SJCRH30 (cell line): Measurements from ENCODE around the gene ADAM15. TPM values are rescaled to one million over a fixed set of nuclear protein-coding genes. Genes with fewer than 3 reads are reported as not detected.

Experiments
- DNase-seq, 2 experiments: peaks; one replicate each; pipeline ENCODE4 v3.0.0-alpha.2; 2015 to 2020
- H3K27ac ChIP-seq: fragments of 250-450 bp; sonication (Bioruptor Pico); 2 replicates; pipeline ENCODE4 v1.5.1; 2020; ENCODE audit warnings: mild to moderate bottlenecking, moderate library complexity
- H3K27me3 ChIP-seq: fragments of 250-450 bp; sonication (Bioruptor Pico); 2 replicates; pipeline ENCODE4 v1.5.1; 2020; ENCODE audit warnings: mild to moderate bottlenecking, moderate library complexity
- H3K36me3 ChIP-seq: fragments of 250-450 bp; sonication (Bioruptor Pico); 2 replicates; pipeline ENCODE4 v1.5.1; 2020; ENCODE audit warnings: mild to moderate bottlenecking, moderate library complexity
- H3K4me1 ChIP-seq: fragments of 250-450 bp; sonication (Bioruptor Pico); 2 replicates; pipeline ENCODE4 v1.5.1; 2020; ENCODE audit warnings: mild to moderate bottlenecking, moderate library complexity
- H3K4me3 ChIP-seq: fragments of 250-450 bp; sonication (Bioruptor Pico); 2 replicates; pipeline ENCODE4 v1.5.1; 2020; ENCODE audit warnings: mild to moderate bottlenecking, moderate library complexity
- H3K9me3 ChIP-seq: fragments of 250-450 bp; sonication (Bioruptor Pico); replicated peaks from 2 replicates; pipeline ENCODE4 v1.5.1; 2020; ENCODE audit warnings: mild to moderate bottlenecking, moderate library complexity
- total RNA-seq: library from RNA; depleted of rRNA; stranded (reverse); fragments of >200 nt; shearing (Covaris generic); gene quantifications from 2 replicates; pipeline ENCODE4 v1.2.3, GENCODE V29; 2014; rRNA removed

Gene ADAM15
- total RNA-seq, 1 experiment from 2014 or later = 16.9 TPM

- 0 out of 2 replicates have a peak, but pooled peaks cover 2% of the 10 kb centered on the region for H3K4me1 ChIP-seq
- H3K27ac ChIP-seq = no peak overlapping the region
- H3K27me3 ChIP-seq = no peaks in the 10 kb centered on the region; the same call in none of the 2 replicates
- no peak for DNase-seq
- no peaks in the 10 kb centered on the region for H3K36me3 ChIP-seq
- H3K4me3 ChIP-seq = no peak overlapping the region
- H3K9me3 ChIP-seq = no peaks in the 10 kb centered on the region
These were observed 54.5 kb downstream of the ADAM15 start for GRCh38 chr1:155105604-155106011.

- Histone ChIP-seq H3K9me3 (no peaks in the 10 kb centered on the region), H3K36me3 (no peaks in the 10 kb centered on the region), H3K4me1 (0 out of 2 replicates have a peak, but pooled peaks cover 2% of the 10 kb centered on the region), H3K27me3 (no peaks in the 10 kb centered on the region; the same call in none of the 2 replicates), H3K4me3 (no peak overlapping the region), H3K27ac (no peak overlapping the region)
- DNase-seq = no peak
These were observed 55.7 kb downstream of the ADAM15 start for GRCh38 chr1:155106862-155107261.

DNA sequence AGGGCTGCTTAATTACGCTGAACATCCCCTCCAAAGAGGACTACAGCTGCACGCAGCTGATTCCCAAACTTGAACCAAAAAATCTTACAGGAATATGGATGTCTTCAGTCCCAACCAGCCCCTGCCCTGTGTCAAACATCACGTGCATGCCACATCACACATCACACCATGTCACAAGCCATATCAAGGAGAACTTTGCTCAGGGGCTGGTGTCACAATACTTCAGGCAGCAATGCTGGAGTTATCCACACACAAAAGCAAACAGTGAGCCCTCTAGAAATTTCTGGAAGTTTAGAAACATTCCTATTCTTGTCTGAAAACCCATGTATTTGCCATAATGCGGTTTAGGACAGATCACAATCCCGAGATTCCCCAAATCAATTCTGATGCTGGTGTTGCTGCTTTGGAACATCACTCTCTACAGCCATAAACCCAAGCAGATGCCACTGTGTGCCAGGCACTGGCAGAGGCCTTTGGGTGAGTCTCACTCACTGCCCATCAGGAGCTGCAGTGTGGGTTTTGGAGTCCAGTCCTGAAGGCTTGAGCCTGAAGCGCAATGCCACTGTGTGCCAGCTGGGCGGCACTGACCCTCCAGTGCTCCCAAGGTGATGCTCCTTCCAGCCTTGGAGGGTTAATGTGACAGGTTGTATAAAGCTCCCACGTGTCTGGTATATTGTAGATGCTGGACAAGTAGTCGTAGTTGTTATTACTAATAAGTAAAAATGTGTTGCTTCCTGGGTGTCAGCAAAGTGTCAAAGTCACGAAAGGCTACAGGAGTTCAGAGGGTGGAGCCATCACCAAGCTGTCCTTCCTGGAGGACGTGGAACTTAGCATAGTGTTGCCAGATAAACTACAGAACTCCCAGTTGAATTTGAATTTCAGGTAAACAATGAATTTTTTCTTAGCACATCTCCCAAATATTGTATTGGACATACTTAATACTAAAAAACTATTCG, 56.5 kb downstream of the ADAM15 start:
- Histone ChIP-seq H3K4me1 (peaks cover 7% of the 10 kb centered on the region; the same call in 1 of the 2 replicates), H3K36me3 (no peaks in the 10 kb centered on the region), H3K27ac (no peak overlapping the region), H3K27me3 (no peaks in the 10 kb centered on the region; the same call in none of the 2 replicates), H3K4me3 (no peak overlapping the region), H3K9me3 (no peaks in the 10 kb centered on the region)
- no peak for DNase-seq

DNA sequence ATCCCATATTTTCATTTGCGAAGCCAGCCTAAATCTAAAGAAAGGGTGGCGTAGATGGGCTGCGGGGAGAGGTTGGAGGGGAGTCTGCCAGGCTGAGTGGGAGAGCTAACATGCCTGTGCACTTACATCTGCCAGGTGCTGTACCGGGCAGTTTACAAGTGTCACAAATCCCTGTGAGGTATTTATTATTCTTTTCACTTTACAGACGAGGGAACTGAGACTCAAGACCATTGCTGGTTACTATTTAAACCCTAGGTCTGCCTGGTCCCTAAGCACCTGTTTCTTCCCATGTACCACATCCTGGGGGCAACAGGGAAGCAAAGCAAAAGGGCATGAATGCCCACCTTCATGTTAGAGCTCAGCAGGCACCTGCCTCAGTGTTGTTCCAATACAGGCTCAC, 57.2 kb downstream of the ADAM15 start:
- H3K9me3 ChIP-seq = no peaks in the 10 kb centered on the region
- H3K4me1 ChIP-seq = peaks cover 12% of the 10 kb centered on the region
- H3K27ac ChIP-seq = no peak overlapping the region
- no peaks in the 10 kb centered on the region for H3K36me3 ChIP-seq
- DNase-seq = no peak
- no peak overlapping the region for H3K4me3 ChIP-seq
- no peaks in the 10 kb centered on the region; the same call in none of the 2 replicates for H3K27me3 ChIP-seq

- Histone ChIP-seq H3K36me3 (no peaks in the 10 kb centered on the region), H3K9me3 (no peaks in the 10 kb centered on the region), H3K27ac (no peak overlapping the region), H3K27me3 (no peaks in the 10 kb centered on the region; the same call in none of the 2 replicates), H3K4me1 (peaks cover 20% of the 10 kb centered on the region), H3K4me3 (no peak overlapping the region)
- no peak for DNase-seq
These were observed 59.3 kb downstream of the ADAM15 start for GRCh38 chr1:155110381-155110780.

- H3K4me3 ChIP-seq = no peak overlapping the region
- no peaks in the 10 kb centered on the region; the same call in none of the 2 replicates for H3K27me3 ChIP-seq
- no peaks in the 10 kb centered on the region for H3K9me3 ChIP-seq
- DNase-seq = no peak
- peaks cover 20% of the 10 kb centered on the region for H3K4me1 ChIP-seq
- H3K36me3 ChIP-seq = no peaks in the 10 kb centered on the region
- H3K27ac ChIP-seq = no peak overlapping the region
These were observed 59.7 kb downstream of the ADAM15 start for GRCh38 chr1:155110826-155111225.

Other genes with a start within 250 kb of the ADAM15 start
- 27.7 and 29.3 TPM in 2 replicates for gene KCNN3, start 181.0 kb upstream of the ADAM15 start, total RNA-seq
- gene PMVK, start 114.6 kb upstream of the ADAM15 start, total RNA-seq = 4.6 and 4.9 TPM in 2 replicates
- gene PBXIP1, start 95.2 kb upstream of the ADAM15 start, total RNA-seq = 40.2 TPM in 2 replicates
- 29.4 and 29.8 TPM in 2 replicates for gene PYGO2, start 89.5 kb upstream of the ADAM15 start, total RNA-seq
- gene SHC1, start 80.6 kb upstream of the ADAM15 start, total RNA-seq = 102 and 110 TPM in 2 replicates
- gene CKS1B, start 76.6 kb upstream of the ADAM15 start, total RNA-seq = 299 and 303 TPM in 2 replicates
- 25.6 and 28.0 TPM in 2 replicates for gene FLAD1, start 68.0 kb upstream of the ADAM15 start, total RNA-seq
- gene LENEP, start 57.7 kb upstream of the ADAM15 start, total RNA-seq = not detected in 2 replicates
- gene ZBTB7B, start 48.5 kb upstream of the ADAM15 start, total RNA-seq = 4.8 and 5.6 TPM in 2 replicates
- gene DCST2, start 17.5 kb upstream of the ADAM15 start, total RNA-seq = not detected in 2 replicates
- gene DCST1, start 17.5 kb upstream of the ADAM15 start, total RNA-seq = not detected in 2 replicates
- 15.3 and 17.8 TPM in 2 replicates for gene EFNA4, start 12.4 kb downstream of the ADAM15 start, total RNA-seq
- 3.5 and 4.2 TPM in 2 replicates for gene EFNA3, start 27.5 kb downstream of the ADAM15 start, total RNA-seq
- 1.8 and 2.2 TPM in 2 replicates for gene EFNA1, start 76.6 kb downstream of the ADAM15 start, total RNA-seq
- 12.9 and 14.8 TPM in 2 replicates for gene SLC50A1, start 84.5 kb downstream of the ADAM15 start, total RNA-seq
- gene DPM3, start 89.2 kb downstream of the ADAM15 start, total RNA-seq = 16.1 and 16.8 TPM in 2 replicates
- gene KRTCAP2, start 122.0 kb downstream of the ADAM15 start, total RNA-seq = 84.2 and 90.9 TPM in 2 replicates
- gene TRIM46, start 122.5 kb downstream of the ADAM15 start, total RNA-seq = 0.79 and 1.0 TPM in 2 replicates
- gene THBS3, start 156.6 kb downstream of the ADAM15 start, total RNA-seq = 4.1 and 4.5 TPM in 2 replicates
- 25.2 and 31.7 TPM in 2 replicates for gene MTX1, start 157.4 kb downstream of the ADAM15 start, total RNA-seq
- 12.1 and 12.7 TPM in 2 replicates for gene ENTREP3, start 204.2 kb downstream of the ADAM15 start, total RNA-seq
- gene SCAMP3, start 211.0 kb downstream of the ADAM15 start, total RNA-seq = 42.1 and 43.4 TPM in 2 replicates
- gene CLK2, start 222.2 kb downstream of the ADAM15 start, total RNA-seq = 29.7 and 43.1 TPM in 2 replicates
- gene HCN3, start 226.1 kb downstream of the ADAM15 start, total RNA-seq = 1.6 and 1.7 TPM in 2 replicates